ENCODE results near the gene C1QTNF9.

C1QTNF9 gene

DNA sequence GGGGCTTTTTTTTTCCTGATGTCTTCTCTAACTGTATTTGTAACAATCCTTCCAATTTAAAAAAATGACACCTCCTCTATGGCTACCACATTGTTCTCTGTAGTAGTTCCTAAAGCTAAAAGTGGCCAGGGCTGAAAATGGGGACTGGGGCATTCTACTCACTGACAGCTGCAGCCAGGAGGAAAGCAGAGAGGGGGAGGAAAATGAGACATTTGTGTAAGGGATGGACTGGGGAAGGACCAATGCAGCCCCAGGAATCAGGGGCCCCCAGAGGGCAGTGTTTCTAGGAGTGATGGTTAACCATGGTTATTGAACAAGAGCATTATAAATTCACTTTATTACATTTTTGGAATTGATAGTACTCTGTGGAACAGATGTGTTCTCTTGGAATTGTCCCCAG lies 34.3 kb upstream of the C1QTNF9 start:
- H3K4me1 Mint-ChIP-seq (ENCODE audit: low read depth), result peaks cover 64% of the 10 kb centered on the region
- H3K36me3 Mint-ChIP-seq (ENCODE audit: low read depth), result peaks cover 24% of the 10 kb centered on the region
- H3K27me3 Mint-ChIP-seq (ENCODE audit: low read depth), result peaks cover 2% of the 10 kb centered on the region
- H3K4me3 Mint-ChIP-seq, result peak overlapping the region; percentile 90
- H3K9me3 Mint-ChIP-seq, result no peaks in the 10 kb centered on the region
- no peak for DNase-seq (ENCODE audit: low spot score)
- H3K27ac Mint-ChIP-seq, result peak overlapping the region; percentile 96

DNA sequence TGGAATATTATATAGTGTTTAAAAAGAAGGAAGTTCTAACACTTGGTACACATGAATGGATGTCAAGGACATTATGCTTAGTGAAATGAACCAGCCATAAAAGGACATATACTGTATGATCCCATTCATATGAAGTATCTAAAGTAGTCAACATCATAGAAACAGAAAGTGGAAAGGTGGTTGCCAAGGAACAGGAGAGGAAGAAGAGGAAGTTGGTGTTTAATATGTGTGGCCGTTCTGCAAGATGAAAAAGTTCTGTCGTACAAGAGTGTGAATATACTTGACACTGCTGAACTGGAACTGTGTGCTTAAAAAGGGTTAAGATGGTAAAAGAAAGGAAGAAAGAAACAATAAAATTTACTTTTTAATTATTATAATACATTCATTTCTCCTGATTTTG lies 33.1 kb upstream of the C1QTNF9 start:
- H3K4me1 Mint-ChIP-seq (ENCODE audit: low read depth), result peaks cover 54% of the 10 kb centered on the region
- no peaks in the 10 kb centered on the region for H3K9me3 Mint-ChIP-seq
- H3K27ac Mint-ChIP-seq, result peak overlapping the region; percentile 79
- H3K36me3 Mint-ChIP-seq (ENCODE audit: low read depth), result peaks cover 25% of the 10 kb centered on the region
- no peak for DNase-seq (ENCODE audit: low spot score)
- no peaks in the 10 kb centered on the region for H3K27me3 Mint-ChIP-seq (ENCODE audit: low read depth)
- peak overlapping the region; percentile 20 for H3K4me3 Mint-ChIP-seq

- peaks cover 50% of the 10 kb centered on the region for H3K4me1 Mint-ChIP-seq (ENCODE audit: low read depth)
- H3K27me3 Mint-ChIP-seq (ENCODE audit: low read depth), result no peaks in the 10 kb centered on the region
- peaks cover 25% of the 10 kb centered on the region for H3K36me3 Mint-ChIP-seq (ENCODE audit: low read depth)
- no peak overlapping the region for H3K4me3 Mint-ChIP-seq
- no peak overlapping the region for H3K27ac Mint-ChIP-seq
- DNase-seq (ENCODE audit: low spot score), result no peak
- H3K9me3 Mint-ChIP-seq, result no peaks in the 10 kb centered on the region
These were observed 32.5 kb upstream of the C1QTNF9 start for GRCh38 chr13:24276861-24277260.

- Mint-ChIP-seq H3K4me1 (ENCODE audit: low read depth) (peaks cover 44% of the 10 kb centered on the region), H3K36me3 (ENCODE audit: low read depth) (peaks cover 24% of the 10 kb centered on the region), H3K27ac (no peak overlapping the region), H3K27me3 (ENCODE audit: low read depth) (no peaks in the 10 kb centered on the region), H3K9me3 (no peaks in the 10 kb centered on the region), H3K4me3 (no peak overlapping the region)
- no peak for DNase-seq (ENCODE audit: low spot score)
These were observed 31.6 kb upstream of the C1QTNF9 start for GRCh38 chr13:24277761-24278160.

DNA sequence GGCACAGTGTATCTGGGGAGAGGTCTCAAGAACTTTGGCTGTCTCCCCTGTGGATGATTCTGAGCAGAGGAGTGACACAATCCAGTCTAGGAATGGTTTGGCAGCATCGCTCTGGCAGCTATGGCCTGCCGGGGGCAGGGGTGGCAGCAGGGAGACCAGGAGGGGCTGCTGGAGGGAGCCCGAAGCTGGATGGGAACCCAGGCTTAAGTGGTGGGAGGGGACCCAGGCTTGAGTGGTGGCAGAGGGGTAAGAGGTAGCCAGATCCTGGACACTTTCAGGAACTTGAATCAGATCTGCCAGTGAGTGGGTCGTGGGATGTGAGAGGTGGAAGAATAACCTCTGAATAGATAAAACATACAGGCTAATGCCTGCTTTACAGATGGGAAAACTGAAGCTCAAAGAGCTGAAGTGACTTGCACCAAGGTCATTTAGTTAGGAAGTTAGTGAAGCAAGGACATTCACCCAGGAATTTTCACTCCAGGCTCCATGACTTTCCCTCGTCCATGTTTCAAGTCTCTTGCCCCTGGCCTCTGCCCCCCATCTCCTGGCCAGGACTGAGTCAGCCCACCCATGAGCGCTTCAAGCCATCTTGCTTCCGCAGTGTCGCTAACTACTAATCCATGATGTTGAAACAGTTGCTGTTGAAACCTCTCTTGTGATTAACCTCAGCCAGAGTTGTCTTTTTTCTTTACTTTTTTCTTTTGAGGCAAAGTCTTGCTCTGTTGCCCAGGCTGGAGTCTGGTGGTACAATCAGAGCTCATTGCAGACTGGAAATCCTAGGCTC lies 29.9 kb upstream of the C1QTNF9 start:
- DNase-seq (ENCODE audit: low spot score), result no peak
- H3K9me3 Mint-ChIP-seq, result no peaks in the 10 kb centered on the region
- H3K4me1 Mint-ChIP-seq (ENCODE audit: low read depth), result peaks cover 26% of the 10 kb centered on the region
- H3K36me3 Mint-ChIP-seq (ENCODE audit: low read depth), result peaks cover 32% of the 10 kb centered on the region
- H3K27me3 Mint-ChIP-seq (ENCODE audit: low read depth), result no peaks in the 10 kb centered on the region
- H3K27ac Mint-ChIP-seq, result peak overlapping the region; percentile 76
- H3K4me3 Mint-ChIP-seq, result no peak overlapping the region

DNA sequence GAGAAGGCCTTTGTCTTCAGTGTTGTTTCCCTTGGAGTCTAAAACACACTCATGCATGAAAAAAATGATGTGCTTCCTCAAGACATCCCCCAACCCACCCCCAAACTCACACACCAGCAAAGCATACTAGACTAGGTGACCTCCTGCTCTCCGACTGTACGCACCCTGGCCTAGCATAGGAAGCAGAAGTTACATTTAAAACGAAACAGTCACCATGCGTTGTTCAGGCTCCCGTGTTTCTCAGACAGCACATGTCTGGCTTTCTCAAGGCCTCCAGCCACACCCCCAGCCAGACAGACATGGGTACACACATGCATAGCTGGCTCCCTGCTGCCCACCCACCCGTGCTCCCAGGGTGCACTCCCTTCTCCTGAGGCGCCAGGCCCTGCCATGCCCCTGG lies 28.7 kb upstream of the C1QTNF9 start:
- no peak overlapping the region for H3K27ac Mint-ChIP-seq
- H3K9me3 Mint-ChIP-seq, result no peaks in the 10 kb centered on the region
- no peaks in the 10 kb centered on the region for H3K27me3 Mint-ChIP-seq (ENCODE audit: low read depth)
- no peak overlapping the region for H3K4me3 Mint-ChIP-seq
- H3K4me1 Mint-ChIP-seq (ENCODE audit: low read depth), result peaks cover 17% of the 10 kb centered on the region
- peaks cover 37% of the 10 kb centered on the region for H3K36me3 Mint-ChIP-seq (ENCODE audit: low read depth)
- no peak for DNase-seq (ENCODE audit: low spot score)

- Mint-ChIP-seq H3K4me3 (no peak overlapping the region), H3K9me3 (no peaks in the 10 kb centered on the region), H3K36me3 (ENCODE audit: low read depth) (peaks cover 40% of the 10 kb centered on the region), H3K27ac (peak overlapping the region; percentile 62), H3K27me3 (ENCODE audit: low read depth) (no peaks in the 10 kb centered on the region), H3K4me1 (ENCODE audit: low read depth) (peaks cover 12% of the 10 kb centered on the region)
- DNase-seq (ENCODE audit: low spot score), result no peak
These were observed 28.0 kb upstream of the C1QTNF9 start for GRCh38 chr13:24281188-24282008.

GRCh38 chr13:24282256-24282655 lies 27.1 kb upstream of the C1QTNF9 start:
- Mint-ChIP-seq H3K36me3 (ENCODE audit: low read depth) (peaks cover 46% of the 10 kb centered on the region), H3K4me3 (no peak overlapping the region), H3K9me3 (no peaks in the 10 kb centered on the region), H3K4me1 (ENCODE audit: low read depth) (peaks cover 10% of the 10 kb centered on the region), H3K27me3 (ENCODE audit: low read depth) (no peaks in the 10 kb centered on the region), H3K27ac (no peak overlapping the region)
- DNase-seq (ENCODE audit: low spot score), result no peak

- no peaks in the 10 kb centered on the region for H3K9me3 Mint-ChIP-seq
- DNase-seq (ENCODE audit: low spot score), result no peak
- no peaks in the 10 kb centered on the region for H3K27me3 Mint-ChIP-seq (ENCODE audit: low read depth)
- H3K36me3 Mint-ChIP-seq (ENCODE audit: low read depth), result peaks cover 51% of the 10 kb centered on the region
- H3K4me1 Mint-ChIP-seq (ENCODE audit: low read depth), result no peaks in the 10 kb centered on the region
- peak overlapping the region; percentile 63 for H3K27ac Mint-ChIP-seq
- no peak overlapping the region for H3K4me3 Mint-ChIP-seq
These were observed 24.4 kb upstream of the C1QTNF9 start for GRCh38 chr13:24284889-24285565.

DNA sequence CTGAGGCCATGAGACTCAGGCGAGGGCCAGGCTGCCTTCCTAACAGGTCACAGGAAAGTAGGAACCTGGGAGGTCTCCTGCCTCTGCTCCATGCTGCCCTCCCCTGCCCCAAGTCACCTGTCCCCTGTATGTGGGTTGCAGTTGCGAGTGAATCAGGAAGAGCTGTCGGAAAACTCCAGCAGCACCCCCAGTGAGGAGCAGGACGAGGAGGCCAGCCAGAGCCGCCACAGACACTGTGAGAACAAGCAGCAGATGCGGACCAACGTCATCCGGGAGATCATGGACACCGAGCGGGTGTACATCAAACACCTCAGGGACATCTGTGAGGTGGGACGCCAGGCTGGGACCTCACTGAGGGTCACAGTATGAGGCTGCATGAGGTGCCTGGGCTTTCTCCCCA lies 22.8 kb upstream of the C1QTNF9 start:
- H3K27me3 Mint-ChIP-seq (ENCODE audit: low read depth), result no peaks in the 10 kb centered on the region
- no peak overlapping the region for H3K27ac Mint-ChIP-seq
- no peak for DNase-seq (ENCODE audit: low spot score)
- H3K36me3 Mint-ChIP-seq (ENCODE audit: low read depth), result peaks cover 60% of the 10 kb centered on the region
- H3K4me1 Mint-ChIP-seq (ENCODE audit: low read depth), result no peaks in the 10 kb centered on the region
- no peaks in the 10 kb centered on the region for H3K9me3 Mint-ChIP-seq
- no peak overlapping the region for H3K4me3 Mint-ChIP-seq

DNA sequence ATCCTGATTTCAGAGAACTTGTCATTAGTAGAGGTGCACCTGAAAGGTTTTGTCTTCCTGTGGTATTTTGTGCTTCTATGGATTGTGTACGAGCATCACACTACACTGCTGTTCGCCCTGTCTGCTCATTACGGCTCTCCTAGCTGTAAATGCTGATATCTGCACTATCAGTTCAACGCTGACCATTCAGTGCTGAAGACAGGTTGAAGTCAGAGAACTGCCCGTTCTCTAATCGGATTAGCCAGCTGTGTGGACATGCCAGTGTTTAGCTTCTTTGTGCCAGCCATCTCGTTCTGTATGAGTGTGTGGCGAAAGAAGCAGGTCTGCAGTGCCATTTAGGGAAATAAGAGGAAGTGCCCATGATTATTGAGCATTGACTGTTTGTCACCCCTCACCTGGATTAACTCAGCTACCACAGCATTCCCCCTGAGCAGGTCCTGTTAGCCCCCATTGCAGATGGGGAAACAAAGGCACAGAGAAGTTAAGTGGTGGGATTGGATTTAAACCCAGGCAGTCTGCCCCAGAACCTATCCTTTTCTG lies 21.6 kb upstream of the C1QTNF9 start:
- DNase-seq (ENCODE audit: low spot score), result no peak
- Mint-ChIP-seq H3K36me3 (ENCODE audit: low read depth) (peaks cover 60% of the 10 kb centered on the region), H3K4me1 (ENCODE audit: low read depth) (no peaks in the 10 kb centered on the region), H3K27me3 (ENCODE audit: low read depth) (no peaks in the 10 kb centered on the region), H3K27ac (no peak overlapping the region), H3K4me3 (no peak overlapping the region), H3K9me3 (no peaks in the 10 kb centered on the region)

- DNase-seq (ENCODE audit: low spot score), result no peak
- no peaks in the 10 kb centered on the region for H3K4me1 Mint-ChIP-seq (ENCODE audit: low read depth)
- peaks cover 63% of the 10 kb centered on the region for H3K36me3 Mint-ChIP-seq (ENCODE audit: low read depth)
- no peak overlapping the region for H3K27ac Mint-ChIP-seq
- H3K9me3 Mint-ChIP-seq, result no peaks in the 10 kb centered on the region
- no peak overlapping the region for H3K4me3 Mint-ChIP-seq
- H3K27me3 Mint-ChIP-seq (ENCODE audit: low read depth), result no peaks in the 10 kb centered on the region
These were observed 20.5 kb upstream of the C1QTNF9 start for GRCh38 chr13:24288870-24289269.

DNA sequence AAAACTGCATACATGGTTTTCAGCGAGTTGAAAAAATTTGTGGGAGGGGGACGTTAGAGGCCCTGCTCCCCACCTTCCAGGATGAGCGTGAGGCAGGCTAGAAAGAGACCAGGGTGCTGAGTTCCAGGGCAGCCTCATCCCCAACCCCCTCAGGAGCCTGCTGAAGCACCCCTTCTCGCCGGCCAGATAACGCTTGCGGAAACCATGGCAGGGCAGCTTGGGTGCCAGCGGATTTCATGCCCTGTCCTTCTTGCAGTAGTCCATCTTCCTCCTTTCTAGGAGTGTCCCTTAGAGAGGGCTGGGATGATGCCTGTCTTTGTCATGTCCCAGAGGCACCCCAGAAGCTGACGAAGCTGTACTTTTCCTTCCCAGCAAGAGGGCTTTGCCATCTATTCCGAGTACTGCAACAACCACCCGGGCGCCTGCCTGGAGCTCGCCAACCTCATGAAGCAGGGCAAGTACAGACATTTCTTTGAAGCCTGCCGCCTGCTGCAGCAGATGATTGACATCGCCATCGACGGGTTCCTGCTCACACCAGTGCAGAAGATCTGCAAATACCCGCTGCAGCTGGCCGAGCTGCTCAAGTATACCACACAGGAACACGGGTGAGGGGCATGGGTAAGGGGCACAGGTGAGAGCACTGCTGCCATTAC lies 19.0 kb upstream of the C1QTNF9 start:
- Mint-ChIP-seq H3K27me3 (ENCODE audit: low read depth) (no peaks in the 10 kb centered on the region), H3K36me3 (ENCODE audit: low read depth) (peaks cover 68% of the 10 kb centered on the region), H3K4me1 (ENCODE audit: low read depth) (no peaks in the 10 kb centered on the region), H3K4me3 (no peak overlapping the region), H3K27ac (no peak overlapping the region), H3K9me3 (no peaks in the 10 kb centered on the region)
- no peak for DNase-seq (ENCODE audit: low spot score)

Measured in T-helper 2 cell treated with Interferon-gamma antibody and Interleukin-4, amounts not matched to agents 5 μg/mL and 100 μg/mL, for 36 hours (primary cell).